Fibroblast of skin of left quadriceps (primary cell): ENCODE measurements around the gene CASS4.
"Not testable (repeated sequence)": the region's sequence is repeated elsewhere in the genome, so short reads cannot be mapped to it uniquely, and the experiment has no call there.

Source experiments
- DNase-seq, 2 experiments: peaks; one replicate each; pipeline ENCODE4 v3.0.0-alpha.2; 2013; ENCODE audit warnings: low read depth in 2 of 2

The CASS4 gene

GRCh38 chr20:56392132-56392880, 19.8 kb upstream of the CASS4 start, which contains the start of the genes AURKA and CSTF1:
TSS of gene AURKA (minus strand) at chr20:56392215. CDS start at chr20:56388197, 4,018 bp downstream.
TSS of gene CSTF1 (plus strand) at chr20:56392645. CDS start at chr20:56395553, 2,908 bp downstream.
- peak; percentile 98 for DNase-seq

- DNase-seq: no peak
Measured at GRCh38 chr20:56392881-56393482, 19.1 kb upstream of the CASS4 start.

GRCh38 chr20:56393653-56394052, 18.4 kb upstream of the CASS4 start:
- no peak for DNase-seq

- no peak for DNase-seq
Measured at GRCh38 chr20:56395166-56395565, 16.9 kb upstream of the CASS4 start.

- DNase-seq: peak; percentile 45 to 57
Measured at GRCh38 chr20:56400001-56400640, 11.9 kb upstream of the CASS4 start.

GRCh38 chr20:56403465-56403864, 8.6 kb upstream of the CASS4 start:
- no peak for DNase-seq

- DNase-seq: not testable (repeated sequence)
Measured at GRCh38 chr20:56405356-56405755, 6.7 kb upstream of the CASS4 start.

- no peak for DNase-seq
Measured at GRCh38 chr20:56406910-56407309, 5.2 kb upstream of the CASS4 start.

GRCh38 chr20:56409521-56409920, 2.5 kb upstream of the CASS4 start:
- DNase-seq: no peak

- no peak for DNase-seq
Measured at GRCh38 chr20:56409956-56410355, 2.1 kb upstream of the CASS4 start.

GRCh38 chr20:56411287-56411686, 773 bp upstream of the CASS4 start:
- not testable (repeated sequence) for DNase-seq

- DNase-seq: no peak
Measured at GRCh38 chr20:56412473-56412790, 372 bp downstream of the CASS4 start.

GRCh38 chr20:56412949-56413348, 889 bp downstream of the CASS4 start:
- no peak for DNase-seq

- DNase-seq: no peak
Measured at GRCh38 chr20:56414842-56415765, 3.0 kb downstream of the CASS4 start.

GRCh38 chr20:56417402-56417801, 5.3 kb downstream of the CASS4 start:
- DNase-seq: no peak

- no peak for DNase-seq
Measured at GRCh38 chr20:56417911-56418310, 5.9 kb downstream of the CASS4 start.

GRCh38 chr20:56418385-56418861, 6.4 kb downstream of the CASS4 start:
- no peak for DNase-seq

- DNase-seq: no peak
Measured at GRCh38 chr20:56420028-56420427, 8.0 kb downstream of the CASS4 start.

- DNase-seq: no peak
Measured at GRCh38 chr20:56420940-56421688, 9.1 kb downstream of the CASS4 start.

- DNase-seq: peak in 1 of 2 experiments; percentile 47
Measured at GRCh38 chr20:56422076-56422823, 10.2 kb downstream of the CASS4 start.
